Lower leg skin (tissue), 4 donors: Measurements from ENCODE around the gene SPACA7. TPM values are rescaled to one million over a fixed set of nuclear protein-coding genes. Genes with fewer than 3 reads are reported as not detected.
"Not testable (repeated sequence)": the region's sequence is repeated elsewhere in the genome, so short reads cannot be mapped to it uniquely, and the experiment has no call there.

ENCODE experiments used
- DNase-seq, 2 donors: peaks; one replicate each; pipeline ENCODE4 v3.0.0-alpha.2; 2019; ENCODE audit warnings: low spot score in 2 of 2
- H3K4me3 ChIP-seq: fragments of 200-600 bp; sonication (generic); 2 replicates; pipeline ENCODE4 v1.5.1; 2017; ENCODE audit warnings: mild to moderate bottlenecking, low read depth; ENCODE audit not compliant: poor library complexity, severe bottlenecking
- CTCF ChIP-seq, 3 donors: fragments of 450-650 bp; IDR thresholded peaks; one replicate each; pipeline ENCODE4 v1.5.1; 2016; ENCODE audit warnings: antibody characterized with exemption in 3 of 3, mild to moderate bottlenecking in 3 of 3, moderate library complexity in 2 of 3
- POLR2A ChIP-seq, 2 donors: fragments of 450-650 bp; IDR thresholded peaks; one replicate each; pipeline ENCODE4 v1.6.1; 2016 to 2017; ENCODE audit warnings: antibody characterized with exemption in 2 of 2, mild to moderate bottlenecking in 1 of 2, moderate library complexity in 1 of 2
- WGBS, 2 donors: methylation state at CpG; one replicate each; pipeline ENCODE4 v1.1.5; 2018; 5-methylcytosine and 5-hydroxymethylcytosine counted together
- intact Hi-C: fragments of 100-400 bp; cut with DNase I; formaldehyde crosslinking; loops from one replicate; pipeline ENCODE4 v1.15.0; 2023; ENCODE audit warnings: low total_unique reads
- total RNA-seq, 4 donors: library from RNA; depleted of rRNA; stranded (reverse); fragments of >200 nt; gene quantifications; one replicate each; pipeline ENCODE4 v1.1.0, GENCODE V29; 2016

SPACA7 gene
- total RNA-seq, 4 donors from 2014 or later: not detected

GRCh38 chr13:112368883-112369282 is 7.3 kb upstream of the SPACA7 start:
- no peak overlapping the region for H3K4me3 ChIP-seq
- peak in 1 of 2 donors; percentile 52 for DNase-seq
- no peak for TF ChIP-seq POLR2A (IDR thresholded peaks at IDR 0.05)
- no peak for TF ChIP-seq CTCF (IDR thresholded peaks at IDR 0.05)
- WGBS, 2 donors: 94 to 95% methylated on average over 8 of the region's 8 CpGs
- intact Hi-C loops: no loop called here

- TF ChIP-seq CTCF (IDR thresholded peaks at IDR 0.05): no peak
- TF ChIP-seq POLR2A (IDR thresholded peaks at IDR 0.05): no peak
- 72 to 83% methylated on average over 3 of the region's 3 CpGs for WGBS, 2 donors
- DNase-seq: no peak
- no peak overlapping the region for H3K4me3 ChIP-seq
- intact Hi-C loops: no loop called here
Observed at GRCh38 chr13:112370311-112370710, 5.8 kb upstream of the SPACA7 start.

- WGBS, 2 donors: 76 to 80% methylated on average over 10 of the region's 10 CpGs
- intact Hi-C loops: no loop called here
- H3K4me3 ChIP-seq: no peak overlapping the region
- no peak for DNase-seq
- no peak for TF ChIP-seq POLR2A (IDR thresholded peaks at IDR 0.05)
- no peak for TF ChIP-seq CTCF (IDR thresholded peaks at IDR 0.05)
Observed at GRCh38 chr13:112374271-112374670, 1.9 kb upstream of the SPACA7 start.

GRCh38 chr13:112391746-112392145 is 15.6 kb downstream of the SPACA7 start:
- 73 to 80% methylated on average over 8 of the region's 8 CpGs for WGBS, 2 donors
- H3K4me3 ChIP-seq: no peak overlapping the region
- intact Hi-C loops: no loop called here
- TF ChIP-seq CTCF (IDR thresholded peaks at IDR 0.05) (no peak), POLR2A (IDR thresholded peaks at IDR 0.05) (no peak)
- DNase-seq: no peak

- H3K4me3 ChIP-seq: no peak overlapping the region
- WGBS, 2 donors: 38 to 78% methylated on average over 4 of the region's 4 CpGs
- intact Hi-C loops: no loop called here
- no peak for DNase-seq
- no peak for TF ChIP-seq POLR2A (IDR thresholded peaks at IDR 0.05)
- TF ChIP-seq CTCF (IDR thresholded peaks at IDR 0.05): no peak
Observed at GRCh38 chr13:112392719-112393118, 16.6 kb downstream of the SPACA7 start.

GRCh38 chr13:112395022-112395421 is 18.9 kb downstream of the SPACA7 start:
- intact Hi-C loops, H3K4me3 ChIP-seq: not testable (repeated sequence)
- WGBS, 2 donors: 50% methylated on average over 12 to 15 of the region's 16 CpGs
- peak in 1 of 2 donors; percentile 86 for DNase-seq

GRCh38 chr13:112395941-112396340 is 19.8 kb downstream of the SPACA7 start:
- 40 to 84% methylated on average over 12 of the region's 13 CpGs for WGBS, 2 donors
- intact Hi-C loops, H3K4me3 ChIP-seq, DNase-seq: not testable (repeated sequence)
